GM19324 (cell line): ENCODE results near the gene HSD3B7.

Experiments
- ATAC-seq: cut with Tn5 transposase; IDR thresholded peaks from one replicate; pipeline ENCODE4 v1.9.1; 2021; ENCODE audit warnings: mild to moderate bottlenecking, moderate library complexity; ENCODE audit not compliant: unreplicated experiment, low FRiP score

The HSD3B7 gene

GRCh38 chr16:30956601-30957455 lies 28.2 kb upstream of the HSD3B7 start:
- ATAC-seq = peak; percentile 44

GRCh38 chr16:30957456-30958174 lies 27.4 kb upstream of the HSD3B7 start, which contains the start of gene SETD1A:
Gene SETD1A, plus strand, starts transcription at chr16:30957754. Its CDS starts 978 bp downstream, at chr16:30958732.
- ATAC-seq = peak; percentile 80

- peak; percentile 18 for ATAC-seq
Measured at GRCh38 chr16:30958175-30959079, 26.6 kb upstream of the HSD3B7 start.

- no peak for ATAC-seq
Measured at GRCh38 chr16:30961384-30961783, 23.6 kb upstream of the HSD3B7 start.

- no peak for ATAC-seq
Measured at GRCh38 chr16:30963925-30964511, 21.0 kb upstream of the HSD3B7 start.

- ATAC-seq = no peak
Measured at GRCh38 chr16:30964574-30965226, 20.3 kb upstream of the HSD3B7 start.

GRCh38 chr16:30965436-30965835 lies 19.6 kb upstream of the HSD3B7 start:
- no peak for ATAC-seq

- ATAC-seq = no peak
Measured at GRCh38 chr16:30966033-30966619, 18.9 kb upstream of the HSD3B7 start.

GRCh38 chr16:30967795-30968194 lies 17.2 kb upstream of the HSD3B7 start:
- no peak for ATAC-seq

GRCh38 chr16:30969246-30969842 lies 15.7 kb upstream of the HSD3B7 start:
- ATAC-seq = no peak

GRCh38 chr16:30971298-30971697 lies 13.7 kb upstream of the HSD3B7 start:
- no peak for ATAC-seq

- no peak for ATAC-seq
Measured at GRCh38 chr16:30972872-30973271, 12.1 kb upstream of the HSD3B7 start.

- ATAC-seq = no peak
Measured at GRCh38 chr16:30974348-30974747, 10.7 kb upstream of the HSD3B7 start.

- ATAC-seq = no peak
Measured at GRCh38 chr16:30976486-30976885, 8.5 kb upstream of the HSD3B7 start.

GRCh38 chr16:30977502-30977901 lies 7.5 kb upstream of the HSD3B7 start:
- ATAC-seq = no peak

- ATAC-seq = no peak
Measured at GRCh38 chr16:30979170-30980022, 5.6 kb upstream of the HSD3B7 start.

GRCh38 chr16:30980023-30980371 lies 5.0 kb upstream of the HSD3B7 start:
- ATAC-seq = no peak

- no peak for ATAC-seq
Measured at GRCh38 chr16:30980434-30980833, 4.6 kb upstream of the HSD3B7 start.
